ENCODE data around the gene MAP3K13. TPM values are rescaled to one million over a fixed set of nuclear protein-coding genes. Genes with fewer than 3 reads are reported as not detected.

The MAP3K13 gene
- total and polyA plus RNA-seq, 2 donors, result 11.3 to 34.5 TPM

DNA sequence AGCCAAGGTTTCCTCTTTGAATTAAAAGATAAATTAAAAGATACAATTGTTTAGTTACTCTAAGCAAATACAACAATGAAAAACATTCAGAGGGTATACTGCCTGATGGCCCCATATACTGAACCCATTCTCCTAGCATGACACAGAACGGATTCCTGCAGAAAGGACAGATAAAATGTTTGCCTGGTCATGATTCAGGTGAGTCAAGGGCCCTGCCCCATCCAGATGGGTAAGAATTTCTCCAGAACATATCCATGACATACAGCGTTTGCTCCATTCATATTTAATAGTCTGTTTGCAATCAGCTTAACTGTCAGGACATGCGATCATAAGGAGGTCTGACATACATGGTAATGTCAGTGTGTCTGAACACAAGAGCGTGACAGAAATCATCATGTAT lies 127.3 kb downstream of the MAP3K13 start:
- DNase-seq (ENCODE audit: low read depth in 6 of 9, low spot score in 9 of 9), result no peak
- peaks cover 41 to 59% of the 10 kb centered on the region in 2 donors for H3K36me3 ChIP-seq (ENCODE audit: control insufficient read depth in 2 of 2, insufficient read depth in 2 of 2, low read length in 1 of 2)
- H3K27ac ChIP-seq (ENCODE audit: low read depth in 1 of 2, low read length in 1 of 2), result no peak overlapping the region
- WGBS, result 99% methylated on average over 4 of the region's 4 CpGs
- H3K9me3 ChIP-seq (ENCODE audit: control insufficient read depth in 2 of 2, insufficient read depth in 1 of 2, low read length in 1 of 2), result no peaks in the 10 kb centered on the region
- no peak overlapping the region for H3K4me3 ChIP-seq (ENCODE audit: low read length in 2 of 2)
- no peaks in the 10 kb centered on the region for H3K4me1 ChIP-seq (ENCODE audit: control insufficient read depth in 2 of 2, insufficient read depth in 2 of 2, low read length in 2 of 2)
- H3K27me3 ChIP-seq (ENCODE audit: control insufficient read depth in 2 of 2, insufficient read depth in 1 of 2, low read length in 1 of 2), result no peaks in the 10 kb centered on the region

DNA sequence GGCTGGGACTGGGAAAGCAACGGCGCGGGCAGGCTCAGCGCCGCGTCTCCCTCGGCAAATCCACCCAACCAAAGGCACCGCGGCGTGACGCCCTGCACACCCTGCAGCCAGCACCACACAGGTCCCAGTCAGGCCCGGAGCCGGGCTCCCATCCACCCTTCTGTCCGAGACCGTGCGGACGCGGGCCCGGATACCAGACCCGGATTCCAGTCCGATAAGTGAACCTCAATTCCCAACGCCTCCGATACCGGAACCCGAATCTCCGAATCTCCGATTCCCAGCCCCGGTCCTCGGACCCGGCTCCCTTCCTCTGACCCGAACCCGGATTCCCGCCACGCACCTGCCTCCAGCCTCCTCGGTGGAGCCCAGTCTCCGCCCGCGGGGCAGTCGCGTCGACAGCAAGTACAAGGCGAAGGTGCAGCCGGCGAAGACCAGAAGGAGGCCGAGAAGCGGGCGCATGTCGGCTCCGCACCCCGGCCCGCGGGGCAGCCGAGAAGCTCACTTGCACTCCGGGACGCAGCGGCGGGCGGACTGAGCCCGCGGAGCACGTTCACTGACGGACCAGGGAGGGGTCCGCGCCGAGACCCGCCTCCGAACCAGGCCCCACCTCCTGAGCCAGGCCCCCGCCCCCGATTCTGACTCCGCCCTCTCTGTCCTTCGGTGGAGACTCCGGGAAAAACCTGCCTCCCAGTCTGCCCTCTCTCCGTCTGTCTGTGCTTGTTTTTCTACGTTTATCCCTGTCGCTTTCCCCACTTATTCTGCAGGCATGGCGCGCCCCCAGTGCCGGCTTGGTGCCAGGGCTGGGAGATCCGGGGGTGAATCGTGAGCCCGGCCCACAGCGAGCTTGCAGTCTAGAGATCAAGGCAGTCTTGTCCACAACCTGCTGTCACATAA lies 135.8 kb downstream of the MAP3K13 start, which contains the start of gene TMEM41A:
TSS of gene TMEM41A (minus strand) at position 533 of the 894 bp plus-strand sequence. CDS start at position 459, 74 bp downstream.
- Histone ChIP-seq H3K27me3 (ENCODE audit: control insufficient read depth in 2 of 2, insufficient read depth in 1 of 2, low read length in 1 of 2) (no peaks in the 10 kb centered on the region), H3K36me3 (ENCODE audit: control insufficient read depth in 2 of 2, insufficient read depth in 2 of 2, low read length in 1 of 2) (peaks cover 26 to 28% of the 10 kb centered on the region in 2 donors), H3K27ac (ENCODE audit: low read depth in 1 of 2, low read length in 1 of 2) (peak within 1 kb of the TSS; percentile 89 to 92), H3K4me1 (ENCODE audit: control insufficient read depth in 2 of 2, insufficient read depth in 2 of 2, low read length in 2 of 2) (peaks cover 6 to 10% of the 10 kb centered on the region in 2 donors), H3K9me3 (ENCODE audit: control insufficient read depth in 2 of 2, insufficient read depth in 1 of 2, low read length in 1 of 2) (peaks cover 0 to 6% of the 10 kb centered on the region in 2 donors), H3K4me3 (ENCODE audit: low read length in 2 of 2) (peak within 1 kb of the TSS; percentile 88 to 100)
- WGBS, result 1% methylated on average over 82 of the region's 82 CpGs
- DNase-seq (ENCODE audit: low read depth in 6 of 9, low spot score in 9 of 9), result peak; percentile 59 to 90 (median 78)

DNA sequence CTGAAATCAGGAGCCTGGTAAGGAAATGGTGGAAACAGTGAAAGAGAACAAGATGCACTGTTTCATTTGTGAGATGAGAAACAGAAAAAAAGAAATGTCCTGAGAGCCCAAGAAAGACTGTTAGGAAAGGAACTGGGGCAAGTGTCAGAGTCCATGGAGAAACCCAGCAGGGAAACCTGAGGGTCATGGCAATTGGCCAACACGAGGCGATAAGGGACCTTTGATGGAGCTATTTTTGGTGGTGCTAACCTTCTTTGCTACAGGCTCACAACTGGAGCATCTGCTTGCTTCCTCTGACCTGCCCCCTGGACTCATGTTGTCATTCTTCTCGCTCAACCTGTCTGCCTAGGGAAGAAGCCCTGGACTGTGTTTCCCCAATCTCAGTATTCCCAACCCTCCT lies 140.1 kb downstream of the MAP3K13 start:
- Histone ChIP-seq H3K36me3 (ENCODE audit: control insufficient read depth in 2 of 2, insufficient read depth in 2 of 2, low read length in 1 of 2) (no peaks in the 10 kb centered on the region), H3K27me3 (ENCODE audit: control insufficient read depth in 2 of 2, insufficient read depth in 1 of 2, low read length in 1 of 2) (no peaks in the 10 kb centered on the region), H3K4me1 (ENCODE audit: control insufficient read depth in 2 of 2, insufficient read depth in 2 of 2, low read length in 2 of 2) (peaks cover under 1 to 2% of the 10 kb centered on the region in 2 donors), H3K27ac (ENCODE audit: low read depth in 1 of 2, low read length in 1 of 2) (no peak overlapping the region), H3K4me3 (ENCODE audit: low read length in 2 of 2) (no peak overlapping the region), H3K9me3 (ENCODE audit: control insufficient read depth in 2 of 2, insufficient read depth in 1 of 2, low read length in 1 of 2) (peaks cover 0 to 6% of the 10 kb centered on the region in 2 donors)
- WGBS, result 92% methylated on average over 3 of the region's 3 CpGs
- DNase-seq (ENCODE audit: low read depth in 6 of 9, low spot score in 9 of 9), result no peak

DNA sequence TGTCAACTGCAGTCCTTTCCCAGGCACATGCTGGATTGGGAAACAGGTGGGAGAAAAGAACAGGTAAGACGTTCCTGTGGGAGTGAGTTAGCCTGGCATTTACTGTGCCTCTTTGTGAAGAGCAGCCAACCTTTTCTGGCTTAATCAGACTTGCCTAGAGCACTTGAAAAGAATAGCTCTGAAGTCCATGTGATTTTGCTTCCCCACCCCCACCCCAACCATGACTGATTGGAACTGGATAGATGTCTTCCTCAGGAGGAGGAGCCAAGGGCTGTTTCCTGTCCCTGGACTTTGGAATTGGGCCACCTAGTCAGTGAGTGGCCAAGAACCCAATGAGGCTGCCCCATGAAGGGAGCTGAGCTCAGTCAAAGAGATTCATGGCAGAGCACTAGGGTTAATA lies 140.6 kb downstream of the MAP3K13 start:
- DNase-seq (ENCODE audit: low read depth in 6 of 9, low spot score in 9 of 9), result no peak
- WGBS, result 96% methylated on average over 1 of the region's 1 CpG
- H3K4me1 ChIP-seq (ENCODE audit: control insufficient read depth in 2 of 2, insufficient read depth in 2 of 2, low read length in 2 of 2), result peaks cover 0 to 2% of the 10 kb centered on the region in 2 donors
- no peaks in the 10 kb centered on the region for H3K27me3 ChIP-seq (ENCODE audit: control insufficient read depth in 2 of 2, insufficient read depth in 1 of 2, low read length in 1 of 2)
- no peak overlapping the region for H3K4me3 ChIP-seq (ENCODE audit: low read length in 2 of 2)
- no peaks in the 10 kb centered on the region for H3K36me3 ChIP-seq (ENCODE audit: control insufficient read depth in 2 of 2, insufficient read depth in 2 of 2, low read length in 1 of 2)
- H3K9me3 ChIP-seq (ENCODE audit: control insufficient read depth in 2 of 2, insufficient read depth in 1 of 2, low read length in 1 of 2), result peaks cover 0 to 6% of the 10 kb centered on the region in 2 donors
- no peak overlapping the region for H3K27ac ChIP-seq (ENCODE audit: low read depth in 1 of 2, low read length in 1 of 2)

DNA sequence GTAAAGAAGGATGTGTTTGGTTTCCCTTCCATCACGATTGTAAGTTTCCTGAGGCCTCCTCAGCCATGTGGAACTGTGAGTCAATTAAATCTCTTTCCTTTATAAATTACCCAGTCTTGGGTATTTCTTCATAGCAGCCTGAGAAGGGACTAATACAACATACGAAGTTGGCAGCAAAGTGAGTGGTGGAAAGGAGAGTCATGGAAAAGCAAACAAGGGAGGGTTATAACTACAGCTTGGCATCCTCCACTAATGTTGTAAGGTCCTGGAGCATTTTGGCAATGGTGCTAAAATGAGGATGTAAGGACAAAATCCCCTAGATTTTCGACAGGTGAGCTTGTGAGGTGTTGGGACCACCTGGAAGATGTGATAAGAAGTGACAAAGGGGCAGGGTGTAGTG lies 141.7 kb downstream of the MAP3K13 start:
- 71% methylated on average over 3 of the region's 3 CpGs for WGBS
- H3K36me3 ChIP-seq (ENCODE audit: control insufficient read depth in 2 of 2, insufficient read depth in 2 of 2, low read length in 1 of 2), result no peaks in the 10 kb centered on the region
- H3K27me3 ChIP-seq (ENCODE audit: control insufficient read depth in 2 of 2, insufficient read depth in 1 of 2, low read length in 1 of 2), result no peaks in the 10 kb centered on the region
- H3K4me1 ChIP-seq (ENCODE audit: control insufficient read depth in 2 of 2, insufficient read depth in 2 of 2, low read length in 2 of 2), result no peaks in the 10 kb centered on the region
- no peaks in the 10 kb centered on the region for H3K9me3 ChIP-seq (ENCODE audit: control insufficient read depth in 2 of 2, insufficient read depth in 1 of 2, low read length in 1 of 2)
- H3K27ac ChIP-seq (ENCODE audit: low read depth in 1 of 2, low read length in 1 of 2), result no peak overlapping the region
- no peak for DNase-seq (ENCODE audit: low read depth in 6 of 9, low spot score in 9 of 9)
- H3K4me3 ChIP-seq (ENCODE audit: low read length in 2 of 2), result no peak overlapping the region

DNA sequence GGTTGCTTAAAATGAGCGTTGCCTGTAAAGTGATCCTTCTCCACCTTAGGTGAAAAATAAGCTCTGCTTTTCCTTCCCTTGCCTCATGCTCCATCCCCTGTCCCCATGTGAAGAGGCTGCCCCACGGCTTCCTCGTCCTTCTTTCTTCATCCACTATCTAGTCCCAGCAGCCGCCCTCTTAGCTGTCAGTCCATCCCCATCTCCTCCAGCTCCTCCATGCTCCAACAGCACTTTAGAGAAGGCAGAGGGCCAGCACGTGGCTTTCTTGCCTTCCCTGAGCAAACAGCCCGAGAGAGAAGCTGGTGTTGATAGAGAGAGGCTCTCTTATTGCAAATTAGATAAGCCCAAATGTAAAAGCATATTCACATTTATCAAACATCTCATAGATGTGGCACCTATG lies 144.9 kb downstream of the MAP3K13 start:
- Histone ChIP-seq H3K9me3 (ENCODE audit: control insufficient read depth in 2 of 2, insufficient read depth in 1 of 2, low read length in 1 of 2) (no peaks in the 10 kb centered on the region), H3K36me3 (ENCODE audit: control insufficient read depth in 2 of 2, insufficient read depth in 2 of 2, low read length in 1 of 2) (no peaks in the 10 kb centered on the region), H3K4me3 (ENCODE audit: low read length in 2 of 2) (no peak overlapping the region), H3K4me1 (ENCODE audit: control insufficient read depth in 2 of 2, insufficient read depth in 2 of 2, low read length in 2 of 2) (no peaks in the 10 kb centered on the region), H3K27ac (ENCODE audit: low read depth in 1 of 2, low read length in 1 of 2) (no peak overlapping the region), H3K27me3 (ENCODE audit: control insufficient read depth in 2 of 2, insufficient read depth in 1 of 2, low read length in 1 of 2) (no peaks in the 10 kb centered on the region)
- WGBS, result 81% methylated on average over 6 of the region's 6 CpGs
- no peak for DNase-seq (ENCODE audit: low read depth in 6 of 9, low spot score in 9 of 9)

DNA sequence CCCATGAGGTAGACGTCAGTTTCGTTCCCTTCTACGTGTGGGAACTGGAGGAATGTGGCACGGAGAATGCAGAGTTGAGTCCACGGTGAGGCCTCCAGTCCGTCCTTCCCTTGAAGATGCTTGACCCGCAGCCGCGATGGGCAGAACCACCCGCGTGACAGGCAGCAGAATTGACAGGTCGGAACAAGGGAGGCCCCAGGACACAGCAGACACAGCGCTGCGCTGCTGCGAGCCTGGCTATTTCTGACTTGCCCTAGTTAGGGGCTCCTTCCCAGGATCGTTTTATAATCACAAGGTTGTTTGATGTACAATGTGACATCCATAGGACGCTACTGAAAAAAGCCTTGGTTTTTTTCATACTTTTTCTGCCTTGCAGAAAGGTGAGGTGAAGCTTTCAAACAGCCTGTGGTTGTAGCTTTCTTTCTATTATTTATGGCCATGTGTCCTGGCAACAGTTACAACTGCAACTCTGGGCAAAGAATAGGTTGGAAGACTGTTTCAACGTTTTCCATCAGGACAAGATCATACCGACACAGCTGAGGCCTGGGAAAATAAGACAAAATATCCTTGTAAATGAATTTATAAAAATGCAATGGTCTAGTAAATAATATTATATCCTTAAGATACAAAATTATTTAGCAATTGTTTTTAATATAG lies 145.5 kb downstream of the MAP3K13 start:
- DNase-seq (ENCODE audit: low read depth in 6 of 9, low spot score in 9 of 9), result no peak
- 91% methylated on average over 19 of the region's 19 CpGs for WGBS

DNA sequence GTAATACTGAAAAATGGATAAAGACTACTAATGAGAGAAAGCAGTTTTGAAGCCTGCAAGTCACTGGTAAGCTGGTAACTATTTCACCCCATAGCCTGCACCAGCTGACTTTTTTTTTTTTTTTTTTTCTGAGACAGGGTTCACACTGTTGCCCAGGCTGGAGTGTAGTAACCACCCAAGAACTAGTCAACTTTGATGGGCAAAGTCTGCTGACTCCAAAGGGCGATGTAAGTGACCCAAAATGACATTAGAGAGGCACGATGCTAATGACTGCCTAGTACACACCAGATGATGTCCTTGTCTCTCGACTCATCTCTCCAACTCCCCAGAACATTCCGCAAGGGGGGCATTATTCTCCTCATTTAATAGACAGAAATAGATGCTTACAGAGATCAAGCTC lies 148.8 kb downstream of the MAP3K13 start:
- Histone ChIP-seq H3K27ac (ENCODE audit: low read depth in 1 of 2, low read length in 1 of 2) (no peak overlapping the region), H3K4me1 (ENCODE audit: control insufficient read depth in 2 of 2, insufficient read depth in 2 of 2, low read length in 2 of 2) (no peaks in the 10 kb centered on the region), H3K27me3 (ENCODE audit: control insufficient read depth in 2 of 2, insufficient read depth in 1 of 2, low read length in 1 of 2) (peaks cover 0 to 2% of the 10 kb centered on the region in 2 donors), H3K4me3 (ENCODE audit: low read length in 2 of 2) (no peak overlapping the region), H3K9me3 (ENCODE audit: control insufficient read depth in 2 of 2, insufficient read depth in 1 of 2, low read length in 1 of 2) (no peaks in the 10 kb centered on the region), H3K36me3 (ENCODE audit: control insufficient read depth in 2 of 2, insufficient read depth in 2 of 2, low read length in 1 of 2) (no peaks in the 10 kb centered on the region)
- 97% methylated on average over 4 of the region's 4 CpGs for WGBS
- no peak for DNase-seq (ENCODE audit: low read depth in 6 of 9, low spot score in 9 of 9)

More for the DNA sequence above, 145.5 kb downstream of the MAP3K13 start:
- Histone ChIP-seq H3K9me3 (ENCODE audit: control insufficient read depth in 2 of 2, insufficient read depth in 1 of 2, low read length in 1 of 2) (no peaks in the 10 kb centered on the region), H3K4me3 (ENCODE audit: low read length in 2 of 2) (no peak overlapping the region), H3K27me3 (ENCODE audit: control insufficient read depth in 2 of 2, insufficient read depth in 1 of 2, low read length in 1 of 2) (no peaks in the 10 kb centered on the region), H3K27ac (ENCODE audit: low read depth in 1 of 2, low read length in 1 of 2) (no peak overlapping the region), H3K4me1 (ENCODE audit: control insufficient read depth in 2 of 2, insufficient read depth in 2 of 2, low read length in 2 of 2) (no peaks in the 10 kb centered on the region), H3K36me3 (ENCODE audit: control insufficient read depth in 2 of 2, insufficient read depth in 2 of 2, low read length in 1 of 2) (no peaks in the 10 kb centered on the region)
